HUES48 (cell line): ENCODE measurements around the gene RTN4.
"Not testable (repeated sequence)": the region's sequence is repeated elsewhere in the genome, so short reads cannot be mapped to it uniquely, and the experiment has no call there.

Experiments
- H3K27ac ChIP-seq: one replicate; pipeline ENCODE4 v1.7.0; 2013; ENCODE audit warnings: low read depth, low read length, inconsistent platforms
- H3K27me3 ChIP-seq: 2 replicates; pipeline ENCODE4 v1.6.1; 2013; ENCODE audit warnings: mild to moderate bottlenecking, low read length; ENCODE audit not compliant: control insufficient read depth, insufficient read depth
- H3K36me3 ChIP-seq: 2 replicates; pipeline ENCODE4 v1.6.1; 2013; ENCODE audit warnings: low read length; ENCODE audit not compliant: control insufficient read depth, insufficient read depth
- H3K4me1 ChIP-seq: 2 replicates; pipeline ENCODE4 v1.6.1; 2013; ENCODE audit warnings: mild to moderate bottlenecking, low read length; ENCODE audit not compliant: control insufficient read depth, insufficient read depth
- H3K4me3 ChIP-seq: 2 replicates; pipeline ENCODE4 v1.5.1; 2013; ENCODE audit warnings: mild to moderate bottlenecking, low read depth, low read length
- H3K9ac ChIP-seq: 2 replicates; pipeline ENCODE4 v1.6.1; 2013; ENCODE audit warnings: mild to moderate bottlenecking, low read depth, low read length, moderate library complexity
- H3K9me3 ChIP-seq: 2 replicates; pipeline ENCODE4 v1.6.1; 2013; ENCODE audit warnings: low read length; ENCODE audit not compliant: control insufficient read depth, insufficient read depth

Gene RTN4

GRCh38 chr2:55006306-55006705, 43.9 kb downstream of the RTN4 start:
- H3K4me1 ChIP-seq, result peaks cover 61% of the 10 kb centered on the region

GRCh38 chr2:55003706-55004639, 46.3 kb downstream of the RTN4 start:
- Histone ChIP-seq H3K4me3 (no peak overlapping the region), H3K9ac (no peak overlapping the region), H3K36me3 (no peaks in the 10 kb centered on the region), H3K9me3 (no peaks in the 10 kb centered on the region), H3K27me3 (no peaks in the 10 kb centered on the region), H3K4me1 (peaks cover 56% of the 10 kb centered on the region), H3K27ac (no peak overlapping the region)

More at GRCh38 chr2:55006306-55006705, 43.9 kb downstream of the RTN4 start:
- no peaks in the 10 kb centered on the region for H3K9me3 ChIP-seq
- no peak overlapping the region for H3K27ac ChIP-seq
- H3K9ac ChIP-seq, result no peak overlapping the region
- no peak overlapping the region for H3K4me3 ChIP-seq
- H3K36me3 ChIP-seq, result no peaks in the 10 kb centered on the region
- no peaks in the 10 kb centered on the region for H3K27me3 ChIP-seq

GRCh38 chr2:55001716-55002115, 48.5 kb downstream of the RTN4 start:
- no peak overlapping the region for H3K4me3 ChIP-seq
- H3K27ac ChIP-seq, result no peak overlapping the region
- peaks cover 38% of the 10 kb centered on the region for H3K4me1 ChIP-seq
- no peaks in the 10 kb centered on the region for H3K27me3 ChIP-seq
- no peak overlapping the region for H3K9ac ChIP-seq
- no peaks in the 10 kb centered on the region for H3K9me3 ChIP-seq
- no peaks in the 10 kb centered on the region for H3K36me3 ChIP-seq

GRCh38 chr2:55000341-55000740, 49.9 kb downstream of the RTN4 start:
- no peak overlapping the region for H3K27ac ChIP-seq
- no peaks in the 10 kb centered on the region for H3K9me3 ChIP-seq
- no peak overlapping the region for H3K4me3 ChIP-seq
- no peak overlapping the region for H3K9ac ChIP-seq
- H3K27me3 ChIP-seq, result no peaks in the 10 kb centered on the region
- no peaks in the 10 kb centered on the region for H3K36me3 ChIP-seq
- H3K4me1 ChIP-seq, result peaks cover 31% of the 10 kb centered on the region

GRCh38 chr2:54999182-54999581, 51.1 kb downstream of the RTN4 start:
- Histone ChIP-seq H3K36me3 (no peaks in the 10 kb centered on the region), H3K27ac (no peak overlapping the region), H3K4me1 (peaks cover 25% of the 10 kb centered on the region), H3K9me3 (no peaks in the 10 kb centered on the region), H3K4me3 (no peak overlapping the region), H3K27me3 (no peaks in the 10 kb centered on the region), H3K9ac (no peak overlapping the region)

GRCh38 chr2:54997826-54998225, 52.4 kb downstream of the RTN4 start:
- no peaks in the 10 kb centered on the region for H3K27me3 ChIP-seq
- H3K36me3 ChIP-seq, result no peaks in the 10 kb centered on the region
- no peak overlapping the region for H3K9ac ChIP-seq
- H3K4me3 ChIP-seq, result no peak overlapping the region
- H3K27ac ChIP-seq, result no peak overlapping the region
- no peaks in the 10 kb centered on the region for H3K9me3 ChIP-seq
- H3K4me1 ChIP-seq, result peaks cover 25% of the 10 kb centered on the region

- Histone ChIP-seq H3K4me3 (no peak overlapping the region), H3K27ac (no peak overlapping the region), H3K36me3 (no peaks in the 10 kb centered on the region), H3K27me3 (no peaks in the 10 kb centered on the region), H3K9me3 (no peaks in the 10 kb centered on the region), H3K4me1 (peaks cover 15% of the 10 kb centered on the region), H3K9ac (no peak overlapping the region)
Observed at GRCh38 chr2:54995553-54995952, 54.7 kb downstream of the RTN4 start.

- H3K27me3 ChIP-seq, H3K4me3 ChIP-seq, H3K27ac ChIP-seq, H3K9me3 ChIP-seq, H3K9ac ChIP-seq: not testable (repeated sequence)
- H3K36me3 ChIP-seq, result peaks cover 20% of the 10 kb centered on the region
- H3K4me1 ChIP-seq, result peaks cover 13% of the 10 kb centered on the region; the same call in 1 of the 2 replicates
Observed at GRCh38 chr2:54990694-54991093, 59.6 kb downstream of the RTN4 start.

GRCh38 chr2:54988612-54989011, 61.6 kb downstream of the RTN4 start:
- no peak overlapping the region for H3K4me3 ChIP-seq
- H3K9ac ChIP-seq, result no peak overlapping the region
- peaks cover 13% of the 10 kb centered on the region; the same call in 1 of the 2 replicates for H3K4me1 ChIP-seq
- no peak overlapping the region for H3K27ac ChIP-seq
- H3K36me3 ChIP-seq, result peaks cover 33% of the 10 kb centered on the region
- no peaks in the 10 kb centered on the region for H3K9me3 ChIP-seq
- no peaks in the 10 kb centered on the region for H3K27me3 ChIP-seq

GRCh38 chr2:54986264-54986663, 64.0 kb downstream of the RTN4 start:
- Histone ChIP-seq H3K27me3 (no peaks in the 10 kb centered on the region), H3K4me3 (no peak overlapping the region), H3K27ac (no peak overlapping the region), H3K4me1 (peaks cover 13% of the 10 kb centered on the region; the same call in 1 of the 2 replicates), H3K36me3 (peaks cover 52% of the 10 kb centered on the region), H3K9me3 (no peaks in the 10 kb centered on the region), H3K9ac (no peak overlapping the region)

- no peaks in the 10 kb centered on the region for H3K9me3 ChIP-seq
- no peak overlapping the region for H3K27ac ChIP-seq
- no peak overlapping the region for H3K4me3 ChIP-seq
- no peaks in the 10 kb centered on the region for H3K27me3 ChIP-seq
- H3K4me1 ChIP-seq, result peaks cover 14% of the 10 kb centered on the region
- no peak overlapping the region for H3K9ac ChIP-seq
- H3K36me3 ChIP-seq, result peaks cover 66% of the 10 kb centered on the region
Observed at GRCh38 chr2:54984476-54984875, 65.8 kb downstream of the RTN4 start.
